MM.1S (cell line): ENCODE measurements around the gene SLC12A7.

Experiments used
- DNase-seq: peaks from one replicate; pipeline ENCODE4 v3.0.0-alpha.2; 2015
- H2AFZ ChIP-seq: fragments of 300-600 bp; sonication (generic); 2 replicates; pipeline ENCODE4 v1.6.0; 2016; ENCODE audit warnings: antibody characterized with exemption, low read length
- H3F3A ChIP-seq: fragments of 300-600 bp; sonication (generic); 2 replicates; pipeline ENCODE4 v1.6.1; 2016; ENCODE audit warnings: mild to moderate bottlenecking, antibody characterized with exemption, low read length, moderate library complexity, mixed read lengths; ENCODE audit not compliant: insufficient read depth
- H3K27ac ChIP-seq: fragments of 300-600 bp; sonication (generic); 2 replicates; pipeline ENCODE4 v1.5.1; 2016; ENCODE audit warnings: mild to moderate bottlenecking, low read length
- H3K27me3 ChIP-seq: fragments of 300-600 bp; sonication (generic); replicated peaks from 2 replicates; pipeline ENCODE4 v1.6.0; 2016; ENCODE audit warnings: low read length; ENCODE audit not compliant: insufficient read depth
- H3K36me3 ChIP-seq: fragments of 300-600 bp; sonication (generic); replicated peaks from 2 replicates; pipeline ENCODE4 v1.6.1; 2016; ENCODE audit warnings: mild to moderate bottlenecking, low read length, mixed read lengths; ENCODE audit not compliant: insufficient read depth
- H3K4me1 ChIP-seq: fragments of 300-600 bp; sonication (generic); 2 replicates; pipeline ENCODE4 v1.6.1; 2016; ENCODE audit warnings: low read length, mixed read lengths
- H3K4me2 ChIP-seq: fragments of 300-600 bp; sonication (generic); 2 replicates; pipeline ENCODE4 v1.6.0; 2016; ENCODE audit warnings: low read depth, low read length
- H3K4me3 ChIP-seq: fragments of 300-600 bp; sonication (generic); 2 replicates; pipeline ENCODE4 v1.5.1; 2016; ENCODE audit warnings: low read length, mixed read lengths
- H3K79me2 ChIP-seq: fragments of 300-600 bp; sonication (generic); 2 replicates; pipeline ENCODE4 v1.6.1; 2016; ENCODE audit warnings: mixed run types, low read length, mixed read lengths
- H3K9ac ChIP-seq: fragments of 300-600 bp; sonication (generic); 2 replicates; pipeline ENCODE4 v1.6.1; 2016; ENCODE audit warnings: low read length, mixed read lengths
- H3K9me2 ChIP-seq: fragments of 300-600 bp; sonication (generic); replicated peaks from 2 replicates; pipeline ENCODE4 v1.6.1; 2016; ENCODE audit warnings: mild to moderate bottlenecking, low read length, mixed read lengths; ENCODE audit not compliant: insufficient read depth
- H3K9me3 ChIP-seq: fragments of 300-600 bp; sonication (generic); replicated peaks from 2 replicates; pipeline ENCODE4 v1.6.1; 2016; ENCODE audit warnings: mild to moderate bottlenecking, low read length, mixed read lengths; ENCODE audit not compliant: insufficient read depth
- H4K20me1 ChIP-seq: fragments of 300-600 bp; sonication (generic); 2 replicates; pipeline ENCODE4 v1.6.1; 2016; ENCODE audit warnings: mild to moderate bottlenecking, low read length, moderate library complexity, mixed read lengths; ENCODE audit not compliant: insufficient read depth
- CTCF ChIP-seq: fragments of 300-600 bp; sonication (generic); IDR thresholded peaks from 2 replicates; pipeline ENCODE4 v1.5.1; 2016; ENCODE audit warnings: antibody characterized with exemption, low read length, mixed read lengths
- EZH2 ChIP-seq: fragments of 300-600 bp; sonication (generic); optimal IDR thresholded peaks from 2 replicates; pipeline ENCODE3; 2017; ENCODE audit warnings: low read depth, mild to moderate bottlenecking, antibody characterized with exemption, low read length, mixed read lengths
- EZH2phosphoT487 ChIP-seq: fragments of 300-600 bp; sonication (generic); IDR thresholded peaks from 2 replicates; pipeline ENCODE4 v1.6.1; 2018; ENCODE audit warnings: antibody characterized with exemption, low read length

Gene SLC12A7

GRCh38 chr5:1018596-1018995 lies 93.3 kb downstream of the SLC12A7 start:
- Histone ChIP-seq H3F3A (peaks cover 21% of the 10 kb centered on the region), H2AFZ (no peak overlapping the region), H3K9me2 (no peaks in the 10 kb centered on the region), H3K9me3 (no peaks in the 10 kb centered on the region), H3K79me2 (peaks cover 65% of the 10 kb centered on the region), H4K20me1 (no peaks in the 10 kb centered on the region), H3K4me1 (peaks cover 22% of the 10 kb centered on the region), H3K4me3 (no peak overlapping the region), H3K9ac (no peak overlapping the region), H3K4me2 (no peak overlapping the region), H3K36me3 (no peaks in the 10 kb centered on the region), H3K27me3 (peaks cover 7% of the 10 kb centered on the region), H3K27ac (no peak overlapping the region)
- DNase-seq = no peak
- TF ChIP-seq EZH2 (no peak), EZH2phosphoT487 (no peak), CTCF (no peak)

- Histone ChIP-seq H3K4me3 (no peak overlapping the region), H3K9me2 (no peaks in the 10 kb centered on the region), H4K20me1 (no peaks in the 10 kb centered on the region), H3K36me3 (no peaks in the 10 kb centered on the region), H3K4me2 (no peak overlapping the region), H3K9ac (no peak overlapping the region), H3K4me1 (peaks cover 22% of the 10 kb centered on the region), H3K9me3 (no peaks in the 10 kb centered on the region), H3K27ac (no peak overlapping the region), H3K27me3 (peaks cover 11% of the 10 kb centered on the region), H3F3A (peaks cover 21% of the 10 kb centered on the region), H3K79me2 (peaks cover 72% of the 10 kb centered on the region), H2AFZ (no peak overlapping the region)
- DNase-seq = no peak
- TF ChIP-seq EZH2phosphoT487 (no peak), CTCF (no peak), EZH2 (no peak)
Observed at GRCh38 chr5:1017691-1018455, 94.0 kb downstream of the SLC12A7 start.

- Histone ChIP-seq H3K27me3 (peaks cover 18% of the 10 kb centered on the region), H3K4me2 (no peak overlapping the region), H4K20me1 (no peaks in the 10 kb centered on the region), H3K4me3 (no peak overlapping the region), H3K9me2 (no peaks in the 10 kb centered on the region), H3K9ac (no peak overlapping the region), H3K36me3 (no peaks in the 10 kb centered on the region), H2AFZ (no peak overlapping the region), H3K79me2 (peaks cover 80% of the 10 kb centered on the region), H3K27ac (0 out of 2 replicates have a peak overlapping the region, but pooled peaks have one; percentile 2), H3F3A (peaks cover 21% of the 10 kb centered on the region), H3K4me1 (peaks cover 22% of the 10 kb centered on the region), H3K9me3 (no peaks in the 10 kb centered on the region)
- no peak for TF ChIP-seq EZH2phosphoT487
- DNase-seq = no peak
Observed at GRCh38 chr5:1017056-1017455, 94.8 kb downstream of the SLC12A7 start.

GRCh38 chr5:1016476-1016875 lies 95.4 kb downstream of the SLC12A7 start:
- Histone ChIP-seq H4K20me1 (no peaks in the 10 kb centered on the region), H3K9me3 (no peaks in the 10 kb centered on the region), H3K27me3 (peaks cover 18% of the 10 kb centered on the region), H3K27ac (no peak overlapping the region), H3K4me2 (no peak overlapping the region), H3K9me2 (no peaks in the 10 kb centered on the region), H3F3A (peaks cover 18% of the 10 kb centered on the region), H3K36me3 (no peaks in the 10 kb centered on the region), H3K4me1 (peaks cover 22% of the 10 kb centered on the region), H2AFZ (no peak overlapping the region), H3K9ac (no peak overlapping the region), H3K4me3 (no peak overlapping the region), H3K79me2 (peaks cover 86% of the 10 kb centered on the region)
- no peak for TF ChIP-seq EZH2phosphoT487
- TF ChIP-seq CTCF = no peak
- no peak for TF ChIP-seq EZH2
- DNase-seq = no peak
